Transverse colon (tissue), 3 donors: ENCODE measurements around the gene FOS.

ENCODE experiments used
- CTCF ChIP-seq, 5 experiments: fragments of 200-600 bp in 3 of 5; fragments of 450-650 bp in 2 of 5; sonication (generic) in 3 of 5; IDR thresholded peaks; 1 replicate in 2 of 5; 2 replicates in 3 of 5; pipeline ENCODE4 v1.5.1; 2016 to 2017; ENCODE audit warnings: antibody characterized with exemption in 5 of 5, inconsistent platforms in 3 of 5, mild to moderate bottlenecking in 2 of 5, moderate library complexity in 1 of 5
- POLR2A ChIP-seq: fragments of 450-650 bp; IDR thresholded peaks from one replicate; pipeline ENCODE4 v1.6.1; 2016; ENCODE audit warnings: antibody characterized with exemption, mild to moderate bottlenecking, moderate library complexity

GRCh38 chr14:75259510-75259855, 19.1 kb upstream of the FOS start:
- peak in 2 of 5 experiments; percentile 42 to 48 for TF ChIP-seq CTCF (IDR thresholded peaks at IDR 0.05)
- no peak for TF ChIP-seq POLR2A
